Gastroesophageal sphincter (tissue), 4 donors: Measurements from ENCODE around the gene B4GALT5. TPM values are rescaled to one million over a fixed set of nuclear protein-coding genes. Genes with fewer than 3 reads are reported as not detected.

ENCODE experiments used
- ATAC-seq: fragments of 150-250 bp; one replicate; pipeline ENCODE4 v1.9.1; 2016; ENCODE audit warnings: mild to moderate bottlenecking, moderate library complexity
- H3K27ac ChIP-seq, 4 donors: fragments of 200-600 bp; sonication (generic) in 3 of 4; 1 replicate in 3 of 4; 2 replicates in 1 of 4; pipeline ENCODE4 v1.5.1; 2016 to 2019
- H3K27me3 ChIP-seq: fragments of 200-600 bp; sonication (generic); one replicate; pipeline ENCODE4 v1.5.1; 2019
- H3K36me3 ChIP-seq, 2 donors: fragments of 200-600 bp; sonication (generic); one replicate each; pipeline ENCODE4 v1.5.1; 2019; ENCODE audit warnings: control low read depth in 1 of 2
- H3K4me1 ChIP-seq, 3 donors: fragments of 200-600 bp; sonication (generic); 1 replicate in 2 of 3; 2 replicates in 1 of 3; pipeline ENCODE4 v1.5.1; 2016 to 2019; ENCODE audit warnings: control low read depth in 2 of 3
- H3K4me3 ChIP-seq, 2 donors: fragments of 200-600 bp; sonication (generic); one replicate each; pipeline ENCODE4 v1.5.1; 2019; ENCODE audit warnings: mild to moderate bottlenecking in 1 of 2, moderate library complexity in 1 of 2
- H3K9me3 ChIP-seq, 3 donors: fragments of 200-600 bp; sonication (generic); one replicate each; pipeline ENCODE4 v1.5.1; 2017 to 2019; ENCODE audit warnings: control low read depth in 2 of 3
- EP300 ChIP-seq: sonication (generic); formaldehyde crosslinking; IDR thresholded peaks from one replicate; pipeline ENCODE4 v1.6.1; 2017; ENCODE audit warnings: antibody characterized with exemption, mild to moderate bottlenecking
- POLR2A ChIP-seq, 2 donors: fragments of 450-650 bp; IDR thresholded peaks; one replicate each; pipeline ENCODE4 v1.6.1; 2017; ENCODE audit warnings: antibody characterized with exemption in 2 of 2, mild to moderate bottlenecking in 2 of 2, moderate library complexity in 1 of 2
- POLR2AphosphoS5 ChIP-seq: sonication (generic); formaldehyde crosslinking; IDR thresholded peaks from one replicate; pipeline ENCODE4 v1.6.1; 2017; ENCODE audit warnings: antibody characterized with exemption
- WGBS, 2 donors: methylation state at CpG; one replicate each; pipeline ENCODE4 v1.1.5; 2018; ENCODE audit warnings: low coverage in 1 of 2; 5-methylcytosine and 5-hydroxymethylcytosine counted together
- total RNA-seq, 4 donors: library from RNA; depleted of rRNA; stranded (reverse); fragments of >200 nt; gene quantifications; one replicate each; pipeline ENCODE4 v1.1.0, GENCODE V29; 2016
- TF ChIP-seq, protein P1 (sequence below), 4 experiments: fragments of 200-600 bp in 2 of 4; fragments of 450-650 bp in 2 of 4; sonication (generic) in 1 of 4; IDR thresholded peaks; one replicate each; pipeline ENCODE4 v1.5.1; 2017 to 2019; ENCODE audit warnings: antibody characterized with exemption in 4 of 4, mild to moderate bottlenecking in 2 of 4, moderate library complexity in 2 of 4

Gene B4GALT5
- total RNA-seq, 4 donors from 2014 or later, result 20.2 to 35.6 (median 28.8) TPM

DNA sequence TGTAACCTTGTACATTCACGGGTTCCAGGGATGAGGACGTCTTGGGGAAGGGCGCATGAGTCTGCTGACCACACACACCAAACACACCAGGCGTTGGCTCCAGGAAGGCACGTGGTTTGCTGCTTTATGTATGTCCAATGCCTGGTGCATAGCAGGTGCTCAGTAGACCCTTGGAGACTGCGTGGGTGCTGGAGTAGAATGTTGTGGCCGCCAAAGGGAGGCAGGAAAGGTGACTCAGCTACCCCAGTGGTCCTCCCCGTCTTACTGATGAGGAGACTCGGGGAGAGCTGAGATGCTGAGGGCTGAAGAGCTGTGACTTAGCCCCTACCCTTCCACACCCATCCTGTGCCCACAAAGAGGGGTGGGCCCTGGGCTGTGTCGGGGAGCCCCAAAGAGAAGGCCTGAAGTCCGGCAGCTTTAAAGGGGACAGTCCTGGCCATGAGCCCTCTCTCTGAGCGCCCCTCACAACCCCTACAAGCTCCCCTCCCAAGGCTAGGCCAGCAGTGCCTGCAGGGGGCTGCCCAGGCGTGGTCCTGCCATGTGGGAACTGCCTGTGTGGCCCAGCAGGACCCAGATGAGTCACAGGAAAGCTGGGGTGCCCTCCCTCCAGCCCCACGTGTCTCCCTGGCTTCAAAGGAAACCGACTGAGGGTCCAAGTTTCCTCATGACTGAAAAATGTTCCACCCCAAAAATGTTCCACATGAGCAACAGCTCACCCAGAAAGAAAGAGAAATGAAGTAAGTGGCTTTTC, 117.7 kb downstream of the B4GALT5 start:
- Histone ChIP-seq H3K27me3 (no peaks in the 10 kb centered on the region), H3K4me3 (no peak overlapping the region), H3K27ac (peak overlapping the region in 3 of 4 donors; percentile 67 to 73 (median 69)), H3K4me1 (peaks cover 0 to 43% (median 6%) of the 10 kb centered on the region in 3 donors), H3K36me3 (no peaks in the 10 kb centered on the region), H3K9me3 (no peaks in the 10 kb centered on the region)
- ATAC-seq, result peak; percentile 61
- TF ChIP-seq, protein P1, sequence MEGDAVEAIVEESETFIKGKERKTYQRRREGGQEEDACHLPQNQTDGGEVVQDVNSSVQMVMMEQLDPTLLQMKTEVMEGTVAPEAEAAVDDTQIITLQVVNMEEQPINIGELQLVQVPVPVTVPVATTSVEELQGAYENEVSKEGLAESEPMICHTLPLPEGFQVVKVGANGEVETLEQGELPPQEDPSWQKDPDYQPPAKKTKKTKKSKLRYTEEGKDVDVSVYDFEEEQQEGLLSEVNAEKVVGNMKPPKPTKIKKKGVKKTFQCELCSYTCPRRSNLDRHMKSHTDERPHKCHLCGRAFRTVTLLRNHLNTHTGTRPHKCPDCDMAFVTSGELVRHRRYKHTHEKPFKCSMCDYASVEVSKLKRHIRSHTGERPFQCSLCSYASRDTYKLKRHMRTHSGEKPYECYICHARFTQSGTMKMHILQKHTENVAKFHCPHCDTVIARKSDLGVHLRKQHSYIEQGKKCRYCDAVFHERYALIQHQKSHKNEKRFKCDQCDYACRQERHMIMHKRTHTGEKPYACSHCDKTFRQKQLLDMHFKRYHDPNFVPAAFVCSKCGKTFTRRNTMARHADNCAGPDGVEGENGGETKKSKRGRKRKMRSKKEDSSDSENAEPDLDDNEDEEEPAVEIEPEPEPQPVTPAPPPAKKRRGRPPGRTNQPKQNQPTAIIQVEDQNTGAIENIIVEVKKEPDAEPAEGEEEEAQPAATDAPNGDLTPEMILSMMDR (IDR thresholded peaks at IDR 0.05), result no peak
- no peak for TF ChIP-seq POLR2A (IDR thresholded peaks at IDR 0.05)
- TF ChIP-seq EP300, result no peak
- no peak for TF ChIP-seq POLR2AphosphoS5
- WGBS, 2 donors, result 93 to 100% methylated on average over 1 to 3 of the region's 15 CpGs

DNA sequence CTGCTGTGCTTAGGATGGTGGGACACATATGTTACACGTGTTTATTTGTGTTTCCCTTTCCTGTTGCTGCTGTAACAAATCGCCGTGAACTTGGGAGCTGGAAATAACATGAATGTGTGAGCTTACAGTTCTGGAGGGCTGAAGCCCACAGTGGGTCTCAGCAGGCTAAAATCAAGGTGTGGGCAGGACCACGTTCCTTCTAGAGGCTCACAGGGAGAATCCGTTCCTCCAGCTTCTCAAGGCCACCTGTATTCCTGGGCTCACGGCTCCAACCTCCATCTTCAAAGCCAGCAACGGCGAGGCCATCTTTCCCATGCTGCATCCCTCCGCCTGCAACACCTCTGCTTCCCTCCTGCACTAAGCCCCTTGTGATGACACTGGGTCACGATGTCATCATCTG, 118.3 kb downstream of the B4GALT5 start:
- TF ChIP-seq, protein P1 (IDR thresholded peaks at IDR 0.05), result no peak
- TF ChIP-seq EP300, result no peak
- TF ChIP-seq POLR2AphosphoS5, result no peak
- no peak for TF ChIP-seq POLR2A (IDR thresholded peaks at IDR 0.05)
- WGBS, 2 donors, result 89 to 90% methylated on average over 4 to 10 of the region's 10 CpGs
- no peak overlapping the region for H3K4me3 ChIP-seq
- no peaks in the 10 kb centered on the region for H3K27me3 ChIP-seq
- peak overlapping the region in 3 of 4 donors; percentile 67 to 73 (median 69) for H3K27ac ChIP-seq
- no peak for ATAC-seq
- H3K4me1 ChIP-seq, result peaks cover 0 to 49% (median 7%) of the 10 kb centered on the region in 3 donors
- no peaks in the 10 kb centered on the region for H3K36me3 ChIP-seq
- H3K9me3 ChIP-seq, result no peaks in the 10 kb centered on the region

DNA sequence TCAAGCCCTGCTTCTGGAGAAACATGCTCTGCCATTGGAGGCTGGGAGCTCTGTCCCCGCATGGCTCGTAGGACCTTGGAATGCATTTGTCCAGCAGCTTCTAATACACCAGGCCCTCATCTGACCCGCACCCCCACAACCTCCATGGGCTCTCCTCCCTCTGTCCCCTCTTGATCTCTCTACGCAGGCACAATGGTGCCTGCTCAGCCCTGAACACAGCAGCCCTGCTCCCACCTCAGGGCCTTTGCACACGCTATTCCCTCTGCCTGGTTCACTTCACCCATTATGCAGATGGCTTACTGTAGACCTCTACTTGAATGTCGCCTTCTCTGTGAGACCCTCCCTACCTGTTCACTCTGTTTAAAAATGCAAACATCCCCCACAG, 118.8 kb downstream of the B4GALT5 start:
- Histone ChIP-seq H3K36me3 (no peaks in the 10 kb centered on the region), H3K4me1 (peaks cover 0 to 52% (median 7%) of the 10 kb centered on the region in 3 donors), H3K27ac (peak overlapping the region in 3 of 4 donors; percentile 67 to 69 (median 67)), H3K27me3 (no peaks in the 10 kb centered on the region), H3K9me3 (no peaks in the 10 kb centered on the region), H3K4me3 (no peak overlapping the region)
- TF ChIP-seq EP300 (no peak), POLR2AphosphoS5 (no peak), POLR2A (IDR thresholded peaks at IDR 0.05) (no peak)
- TF ChIP-seq, protein P1 (IDR thresholded peaks at IDR 0.05), result no peak
- WGBS, 2 donors, result 94 to 100% methylated on average over 4 to 5 of the region's 6 CpGs
- ATAC-seq, result no peak

DNA sequence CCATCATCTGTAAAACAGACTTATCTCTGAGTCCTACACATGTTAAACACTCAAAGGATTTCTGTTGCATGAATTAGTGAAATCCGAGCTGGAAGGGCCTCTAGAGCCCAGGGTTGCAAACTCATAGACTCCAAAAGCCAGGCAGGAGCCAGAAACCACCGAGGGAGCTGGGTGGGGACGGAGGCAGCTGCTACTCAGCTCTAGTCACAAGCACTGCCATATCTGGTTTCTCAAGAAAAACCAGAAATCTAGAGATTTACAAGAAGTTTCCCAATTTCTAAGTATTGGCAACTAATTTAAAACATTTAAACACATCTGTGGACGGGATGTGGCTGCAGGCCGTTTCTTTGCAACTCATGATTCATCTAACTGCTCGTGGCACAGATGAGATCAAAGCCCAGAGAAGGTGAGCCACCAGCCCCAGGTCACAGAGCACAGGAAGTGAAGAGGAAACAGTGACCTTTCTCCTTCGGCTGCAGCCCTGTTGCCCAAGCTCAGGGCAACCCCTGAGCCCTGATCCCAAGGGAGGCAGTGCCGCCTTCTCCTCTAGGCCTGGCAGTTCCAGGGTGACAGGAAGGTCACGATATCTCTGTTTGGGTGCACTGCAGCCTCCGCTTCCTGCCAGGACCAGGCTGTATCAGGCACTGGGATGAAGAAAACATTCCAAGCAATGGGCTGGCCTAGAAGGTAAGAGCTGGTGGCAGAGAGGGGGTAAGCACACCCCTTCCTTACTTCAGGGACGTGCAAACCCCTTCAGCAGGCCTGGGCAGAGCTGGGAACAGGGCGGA, 119.3 kb downstream of the B4GALT5 start:
- TF ChIP-seq POLR2AphosphoS5 (peak; percentile 64), EP300 (no peak)
- 25 to 70% methylated on average over 4 to 7 of the region's 12 CpGs for WGBS, 2 donors
- Histone ChIP-seq H3K27ac (peak overlapping the region in 3 of 4 donors; percentile 67 to 74 (median 69)), H3K4me3 (no peak overlapping the region), H3K27me3 (no peaks in the 10 kb centered on the region), H3K4me1 (peaks cover 0 to 52% (median 7%) of the 10 kb centered on the region in 3 donors), H3K36me3 (no peaks in the 10 kb centered on the region), H3K9me3 (no peaks in the 10 kb centered on the region)
- peak; percentile 85 for ATAC-seq

DNA sequence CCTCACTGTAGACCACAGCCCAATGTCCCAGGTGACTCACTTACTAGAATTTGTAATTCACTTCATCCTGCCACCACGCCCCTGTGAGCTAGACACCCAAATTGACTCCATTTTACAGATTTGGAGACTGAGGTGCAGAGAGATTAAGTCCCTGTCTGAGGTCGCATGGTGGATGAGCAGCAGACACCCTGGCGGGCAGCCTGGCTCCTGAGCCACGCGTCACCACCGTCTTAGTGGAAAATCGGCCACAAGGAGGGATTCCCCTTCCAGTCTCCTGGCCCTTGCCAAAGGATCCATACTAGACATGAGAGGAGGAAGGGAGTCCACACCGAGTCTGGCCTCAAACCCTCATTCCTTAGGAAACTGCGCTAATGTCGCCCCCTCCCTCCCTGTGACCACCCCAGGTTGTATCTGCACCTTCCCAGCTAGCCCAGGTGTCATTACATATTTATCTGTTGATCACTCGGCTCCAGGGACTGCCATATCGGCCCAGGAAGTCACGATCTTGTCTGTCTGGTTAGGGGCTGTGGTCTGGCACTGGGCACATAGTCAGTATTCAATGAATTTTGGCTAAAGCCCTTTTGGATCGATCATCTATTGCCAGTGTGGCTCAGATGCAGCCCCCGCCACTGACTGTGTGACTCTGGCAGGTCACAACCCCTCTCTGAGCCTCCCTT, 120.1 kb downstream of the B4GALT5 start:
- Histone ChIP-seq H3K4me3 (no peak overlapping the region), H3K9me3 (no peaks in the 10 kb centered on the region), H3K36me3 (no peaks in the 10 kb centered on the region), H3K27ac (peak overlapping the region in 3 of 4 donors; percentile 67 to 74 (median 69)), H3K27me3 (no peaks in the 10 kb centered on the region), H3K4me1 (peaks cover 0 to 56% (median 7%) of the 10 kb centered on the region in 3 donors)
- ATAC-seq, result no peak
- 52 to 91% methylated on average over 7 to 9 of the region's 15 CpGs for WGBS, 2 donors
- TF ChIP-seq POLR2AphosphoS5, result no peak
- no peak for TF ChIP-seq EP300
- TF ChIP-seq, protein P1 (IDR thresholded peaks at IDR 0.05), result no peak
- TF ChIP-seq POLR2A (IDR thresholded peaks at IDR 0.05), result no peak
